ENCODE results near the gene L1CAM. TPM values are rescaled to one million over a fixed set of nuclear protein-coding genes. Genes with fewer than 3 reads are reported as not detected.
A peak's percentile ranks its signal among the peaks of the same experiment; 100 is the strongest.

L1CAM gene
- total RNA-seq, 3 donors from 2014 or later, result 0.29 to 1.8 (median 0.66) TPM

DNA sequence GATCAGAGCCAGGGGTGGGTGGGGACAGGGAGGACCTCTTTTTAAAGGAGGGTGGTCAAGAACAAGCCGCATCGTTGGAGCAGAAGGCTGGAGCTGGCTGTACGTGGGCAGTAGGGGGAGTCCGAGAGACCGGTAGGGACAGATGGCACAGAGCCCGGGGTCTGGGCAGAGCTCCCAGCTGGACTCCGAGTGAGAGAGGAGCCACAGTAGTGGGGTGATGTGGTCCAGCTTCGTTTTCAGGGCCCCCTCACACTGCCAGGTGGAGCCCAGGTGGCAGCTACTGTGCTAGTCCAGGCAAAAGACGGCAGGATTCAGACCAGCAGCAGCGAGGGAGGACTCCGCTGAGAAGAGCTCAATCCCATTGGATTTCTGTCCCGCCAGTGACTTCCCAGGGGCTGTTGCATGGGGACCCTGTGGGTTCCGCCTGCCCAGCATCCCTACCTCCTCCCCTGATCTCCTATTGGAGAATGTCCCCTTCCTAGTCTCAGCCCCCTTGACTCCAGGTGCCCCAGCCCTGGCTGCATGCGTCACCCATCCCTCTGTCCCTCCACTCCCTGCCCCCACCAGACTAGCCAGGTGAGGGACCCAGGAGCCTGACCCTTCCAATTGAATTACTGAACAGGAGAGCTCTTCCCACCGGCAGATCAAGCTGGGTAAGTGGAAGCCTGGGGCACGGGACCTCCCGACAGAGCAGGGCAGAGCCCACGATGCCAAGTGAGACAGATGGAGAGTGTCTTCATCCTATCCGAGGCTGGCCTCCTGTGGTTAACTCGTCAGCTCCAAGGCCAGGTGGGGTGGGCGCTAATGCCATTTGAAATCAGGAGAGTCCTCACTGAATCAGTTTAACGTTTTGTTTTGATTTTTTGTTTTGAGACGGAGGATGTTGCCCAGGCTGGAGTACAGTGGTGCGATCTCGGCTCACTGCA is 37.2 kb upstream of the L1CAM start:
- peak overlapping the region in 1 of 2 donors; percentile 26 for H3K27ac ChIP-seq

DNA sequence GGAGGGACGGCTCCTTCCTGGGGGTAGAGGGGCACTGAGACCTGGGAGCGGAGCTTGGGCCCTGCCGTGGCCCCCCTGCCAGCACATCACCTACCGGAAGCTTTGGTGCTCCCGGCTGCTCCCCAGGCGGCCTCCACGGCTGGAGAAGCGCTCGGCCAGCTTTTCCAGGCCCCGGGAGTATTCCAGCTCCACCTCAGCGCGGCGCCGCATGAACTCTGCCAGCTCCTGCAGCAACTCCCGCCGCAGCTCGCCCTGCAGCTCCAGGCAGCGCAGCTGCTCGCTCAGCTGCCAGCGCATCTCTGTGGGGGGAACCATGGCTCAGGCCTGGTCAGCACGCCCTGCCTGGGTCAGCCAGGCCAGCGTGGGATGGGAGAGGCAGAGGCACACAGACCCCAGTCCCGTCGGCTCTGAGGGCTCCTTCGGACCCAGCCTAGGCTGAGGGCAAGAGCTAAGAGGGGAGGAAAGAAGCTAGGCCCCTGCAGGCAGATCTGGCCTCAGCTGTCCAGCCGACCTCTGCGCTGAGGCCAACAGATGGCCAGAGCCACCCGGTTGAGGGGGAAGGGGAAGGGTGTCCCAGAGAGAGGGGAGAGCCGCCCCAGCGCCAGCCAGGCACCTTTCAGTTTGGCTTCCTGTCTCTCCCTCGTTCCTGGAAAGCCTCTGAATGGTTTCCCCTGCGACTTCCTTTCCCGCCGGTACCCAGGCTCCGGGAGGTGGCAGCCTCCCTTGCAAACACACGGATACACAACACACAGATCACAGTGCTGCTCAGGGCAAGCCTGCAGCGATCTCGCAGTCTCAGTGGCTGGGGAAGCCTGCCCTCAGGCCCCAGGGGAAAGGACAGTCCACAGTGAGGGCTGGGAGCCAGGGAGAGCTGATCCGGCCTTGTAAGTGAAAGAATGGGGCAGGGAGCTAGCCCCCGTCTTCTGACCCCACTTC is 35.8 kb upstream of the L1CAM start:
- intact Hi-C loops (cut with DNase I; ENCODE audit: low total_unique reads), result no loop called here
- no peaks in the 10 kb centered on the region for H3K36me3 ChIP-seq
- H3K27ac ChIP-seq, result peak overlapping the region in 1 of 2 donors; percentile 48
- no peaks in the 10 kb centered on the region for H3K9me3 ChIP-seq
- H3K4me3 ChIP-seq, result peak overlapping the region in 2 of 3 donors; percentile 18 to 46
- DNase-seq (ENCODE audit: low spot score in 2 of 2), result no peak
- H3K27me3 ChIP-seq, result peaks cover 0 to 65% of the 10 kb centered on the region in 2 donors
- H3K4me1 ChIP-seq, result no peaks in the 10 kb centered on the region
- TF ChIP-seq POLR2AphosphoS5 (IDR thresholded peaks at IDR 0.05) (no peak), POLR2A (IDR thresholded peaks at IDR 0.05) (no peak)
- TF ChIP-seq, protein P1, sequence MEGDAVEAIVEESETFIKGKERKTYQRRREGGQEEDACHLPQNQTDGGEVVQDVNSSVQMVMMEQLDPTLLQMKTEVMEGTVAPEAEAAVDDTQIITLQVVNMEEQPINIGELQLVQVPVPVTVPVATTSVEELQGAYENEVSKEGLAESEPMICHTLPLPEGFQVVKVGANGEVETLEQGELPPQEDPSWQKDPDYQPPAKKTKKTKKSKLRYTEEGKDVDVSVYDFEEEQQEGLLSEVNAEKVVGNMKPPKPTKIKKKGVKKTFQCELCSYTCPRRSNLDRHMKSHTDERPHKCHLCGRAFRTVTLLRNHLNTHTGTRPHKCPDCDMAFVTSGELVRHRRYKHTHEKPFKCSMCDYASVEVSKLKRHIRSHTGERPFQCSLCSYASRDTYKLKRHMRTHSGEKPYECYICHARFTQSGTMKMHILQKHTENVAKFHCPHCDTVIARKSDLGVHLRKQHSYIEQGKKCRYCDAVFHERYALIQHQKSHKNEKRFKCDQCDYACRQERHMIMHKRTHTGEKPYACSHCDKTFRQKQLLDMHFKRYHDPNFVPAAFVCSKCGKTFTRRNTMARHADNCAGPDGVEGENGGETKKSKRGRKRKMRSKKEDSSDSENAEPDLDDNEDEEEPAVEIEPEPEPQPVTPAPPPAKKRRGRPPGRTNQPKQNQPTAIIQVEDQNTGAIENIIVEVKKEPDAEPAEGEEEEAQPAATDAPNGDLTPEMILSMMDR (IDR thresholded peaks at IDR 0.05), result no peak

More for the DNA sequence above, 37.2 kb upstream of the L1CAM start:
- H3K36me3 ChIP-seq, result no peaks in the 10 kb centered on the region
- no peak overlapping the region for H3K4me3 ChIP-seq
- intact Hi-C loops (cut with DNase I; ENCODE audit: low total_unique reads), result no loop called here
- peak; percentile 72 to 77 for DNase-seq (ENCODE audit: low spot score in 2 of 2)
- no peaks in the 10 kb centered on the region for H3K4me1 ChIP-seq
- TF ChIP-seq POLR2A (IDR thresholded peaks at IDR 0.05), result no peak
- TF ChIP-seq, protein P1 (IDR thresholded peaks at IDR 0.05), result peak in 2 of 3 donors; percentile 29 to 32
- no peaks in the 10 kb centered on the region for H3K9me3 ChIP-seq
- H3K27me3 ChIP-seq, result peaks cover 0 to 69% of the 10 kb centered on the region in 2 donors

DNA sequence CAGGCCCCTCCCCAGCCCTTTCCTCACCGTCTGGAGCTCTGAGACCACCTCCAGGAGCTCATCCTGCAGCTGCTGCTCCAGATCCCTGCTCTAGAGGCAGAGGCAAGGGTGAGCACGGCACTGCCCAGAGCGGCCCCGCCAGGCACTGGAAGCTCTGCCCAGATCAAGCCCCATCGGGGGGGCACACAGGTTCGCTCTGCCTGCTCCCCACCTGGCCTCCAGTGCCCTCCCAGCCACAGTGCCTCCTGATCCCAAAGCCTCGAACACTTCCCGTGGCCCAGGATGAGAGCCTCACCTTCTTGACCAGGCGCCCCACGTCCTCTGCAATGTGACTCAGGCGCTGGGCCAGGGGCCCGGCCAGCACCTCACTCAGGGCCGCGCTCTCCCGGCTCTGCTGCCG is 35.1 kb upstream of the L1CAM start:
- TF ChIP-seq POLR2A (IDR thresholded peaks at IDR 0.05), result no peak
- TF ChIP-seq POLR2AphosphoS5 (IDR thresholded peaks at IDR 0.05), result no peak
- TF ChIP-seq, protein P1 (IDR thresholded peaks at IDR 0.05), result no peak
- no peaks in the 10 kb centered on the region for H3K4me1 ChIP-seq
- H3K36me3 ChIP-seq, result no peaks in the 10 kb centered on the region
- H3K27ac ChIP-seq, result peak overlapping the region in 1 of 2 donors; percentile 48
- intact Hi-C loops (cut with DNase I; ENCODE audit: low total_unique reads), result no loop called here
- H3K4me3 ChIP-seq, result peak overlapping the region in 2 of 3 donors; percentile 18 to 46
- H3K9me3 ChIP-seq, result no peaks in the 10 kb centered on the region
- no peak for DNase-seq (ENCODE audit: low spot score in 2 of 2)
- peaks cover 0 to 71% of the 10 kb centered on the region in 2 donors for H3K27me3 ChIP-seq

DNA sequence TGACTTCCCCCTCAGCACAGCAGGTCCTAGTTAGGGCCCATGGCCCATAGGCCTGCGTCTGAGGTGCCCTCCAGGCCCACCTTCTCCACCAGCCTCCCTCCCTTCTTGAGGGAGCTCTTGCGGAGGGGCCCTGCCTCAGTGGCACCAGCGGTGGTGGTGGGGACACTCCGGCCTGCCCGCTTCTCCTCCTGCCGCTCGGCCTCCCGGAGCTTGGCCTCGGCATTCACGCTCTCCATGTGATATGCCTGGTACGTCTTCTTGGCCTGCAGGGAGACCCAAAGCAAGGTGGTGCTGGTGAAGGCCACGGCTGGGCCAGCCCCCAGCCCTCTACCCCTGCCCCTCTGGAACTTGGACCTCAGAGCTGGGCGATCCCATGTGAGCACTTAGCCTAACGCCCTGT is 34.6 kb upstream of the L1CAM start:
- no peak overlapping the region for H3K4me3 ChIP-seq
- no peak for DNase-seq (ENCODE audit: low spot score in 2 of 2)
- H3K27me3 ChIP-seq, result peaks cover 0 to 76% of the 10 kb centered on the region in 2 donors
- no peaks in the 10 kb centered on the region for H3K4me1 ChIP-seq
- intact Hi-C loops (cut with DNase I; ENCODE audit: low total_unique reads), result no loop called here
- no peaks in the 10 kb centered on the region for H3K9me3 ChIP-seq
- H3K36me3 ChIP-seq, result no peaks in the 10 kb centered on the region
- H3K27ac ChIP-seq, result no peak overlapping the region
- TF ChIP-seq POLR2A (IDR thresholded peaks at IDR 0.05) (no peak), POLR2AphosphoS5 (IDR thresholded peaks at IDR 0.05) (no peak)
- TF ChIP-seq, protein P1 (IDR thresholded peaks at IDR 0.05), result no peak
